GM23338 (cell line): ENCODE data around the gene FBP1. TPM values are rescaled to one million over a fixed set of nuclear protein-coding genes. Genes with fewer than 3 reads are reported as not detected.
A peak's percentile ranks its signal among the peaks of the same experiment; 100 is the strongest.

Experiments used
- ATAC-seq: fragments of 200-7000 bp; cut with Tn5 transposase; 3 replicates; pipeline ENCODE4 v1.9.1; 2020
- DNase-seq: peaks from one replicate; pipeline ENCODE4 v3.0.0-alpha.2; 2015; ENCODE audit warnings: low spot score
- H2AFZ ChIP-seq: fragments of 200-600 bp; sonication (generic); 2 replicates; pipeline ENCODE4 v1.8.0; 2016; ENCODE audit warnings: antibody characterized with exemption, mild to moderate bottlenecking, moderate library complexity
- H3F3A ChIP-seq: fragments of 200-600 bp; sonication (generic); replicated peaks from 2 replicates; pipeline ENCODE4 v1.8.0; 2017; ENCODE audit warnings: antibody characterized with exemption, mixed run types, low read depth
- H3K27ac ChIP-seq: fragments of 200-600 bp; sonication (generic); 2 replicates; pipeline ENCODE4 v1.6.1; 2016; ENCODE audit warnings: low read depth
- H3K27me3 ChIP-seq: fragments of 200-600 bp; sonication (generic); 2 replicates; pipeline ENCODE4 v1.8.0; 2016; ENCODE audit warnings: mild to moderate bottlenecking, mixed run types, moderate library complexity; ENCODE audit not compliant: insufficient read depth
- H3K36me3 ChIP-seq: fragments of 200-600 bp; sonication (generic); 2 replicates; pipeline ENCODE4 v1.8.0; 2016; ENCODE audit warnings: mild to moderate bottlenecking; ENCODE audit not compliant: insufficient read depth
- H3K4me1 ChIP-seq: fragments of 200-600 bp; sonication (generic); 2 replicates; pipeline ENCODE4 v1.8.0; 2016; ENCODE audit warnings: mild to moderate bottlenecking, moderate library complexity; ENCODE audit not compliant: insufficient read depth
- H3K4me2 ChIP-seq: fragments of 200-600 bp; sonication (generic); 2 replicates; pipeline ENCODE4 v1.7.1; 2017; ENCODE audit warnings: mixed run types
- H3K4me3 ChIP-seq: fragments of 200-600 bp; sonication (generic); 2 replicates; pipeline ENCODE4 v1.6.1; 2016; ENCODE audit warnings: mixed run types
- H3K79me2 ChIP-seq: fragments of 200-600 bp; sonication (generic); replicated peaks from 2 replicates; pipeline ENCODE4 v1.8.0; 2017; ENCODE audit warnings: mild to moderate bottlenecking; ENCODE audit not compliant: insufficient read depth
- H3K9me2 ChIP-seq: fragments of 200-600 bp; sonication (generic); 2 replicates; pipeline ENCODE4 v1.8.0; 2017; ENCODE audit not compliant: insufficient read depth
- H4K20me1 ChIP-seq: fragments of 200-600 bp; sonication (generic); replicated peaks from 2 replicates; pipeline ENCODE4 v1.8.0; 2017; ENCODE audit warnings: mild to moderate bottlenecking; ENCODE audit not compliant: insufficient read depth
- H3K27ac Mint-ChIP-seq: 2 replicates; pipeline ENCODE4 v1.8.0; 2020; ENCODE audit warnings: inconsistent platforms, mild to moderate bottlenecking, moderate library complexity, mixed read lengths
- H3K27me3 Mint-ChIP-seq: 3 replicates; pipeline ENCODE4 v1.8.0; 2022; ENCODE audit warnings: low read depth, mild to moderate bottlenecking, moderate library complexity, mixed read lengths, inconsistent platforms; ENCODE audit not compliant: insufficient read depth, poor library complexity
- H3K36me3 Mint-ChIP-seq: 3 replicates; pipeline ENCODE4 v1.8.0; 2021; ENCODE audit warnings: low read depth, mild to moderate bottlenecking, inconsistent platforms, moderate library complexity, mixed read lengths
- H3K4me1 Mint-ChIP-seq: 3 replicates; pipeline ENCODE4 v1.8.0; 2020; ENCODE audit warnings: mild to moderate bottlenecking, inconsistent platforms, mixed read lengths
- H3K4me3 Mint-ChIP-seq: 3 replicates; pipeline ENCODE4 v1.8.0; 2021; ENCODE audit warnings: moderate library complexity, mild to moderate bottlenecking, inconsistent platforms, mixed read lengths
- H3K9me3 Mint-ChIP-seq: 3 replicates; pipeline ENCODE4 v1.8.0; 2020; ENCODE audit warnings: moderate library complexity, mild to moderate bottlenecking, inconsistent platforms, mixed read lengths
- CTCF ChIP-seq, 2 experiments: fragments of 200-600 bp in 1 of 2; sonication (generic) in 1 of 2; conservative IDR thresholded peaks; 2 replicates each; pipeline versions ENCODE4 v1.5.1 to v1.6.1; 2016 to 2017; ENCODE audit warnings: antibody characterized with exemption in 2 of 2, low read depth in 2 of 2, mild to moderate bottlenecking in 2 of 2, moderate library complexity in 1 of 2
- EZH2phosphoT487 ChIP-seq: fragments of 200-600 bp; sonication (generic); IDR thresholded peaks from one replicate; pipeline ENCODE4 v1.8.1; 2018; ENCODE audit warnings: antibody characterized with exemption; ENCODE audit not compliant: unreplicated experiment
- NANOG ChIP-seq: IDR thresholded peaks from 2 replicates; pipeline ENCODE4 v1.6.1; 2016; ENCODE audit warnings: antibody characterized with exemption, borderline replicate concordance
- ZNF114 ChIP-seq: fragments of 250-450 bp; sonication (Bioruptor Pico); IDR thresholded peaks from 2 replicates; pipeline ENCODE4 v1.5.0; 2020; ENCODE audit warnings: mild to moderate bottlenecking, moderate library complexity
- ZNF331 ChIP-seq: fragments of 250-450 bp; sonication (Bioruptor Pico); IDR thresholded peaks from 2 replicates; pipeline ENCODE4 v1.5.0; 2020; ENCODE audit warnings: low read depth, mild to moderate bottlenecking, moderate library complexity
- polyA plus RNA-seq: library from polyadenylated mRNA; unstranded; fragments of >200 nt; fragmentation: Nextera tagmentation; extraction: Ambion mirVana; gene quantifications from 2 replicates; pipeline ENCODE4 v1.2.1, GENCODE V29; 2016
- total RNA-seq: library from RNA; depleted of rRNA; stranded (reverse); fragments of >200 nt; shearing (Covaris generic); gene quantifications from 2 replicates; pipeline ENCODE4 v1.2.3, GENCODE V29; 2014
- TF ChIP-seq, protein P1 (sequence below): IDR thresholded peaks from 2 replicates; pipeline ENCODE4 v1.6.1; 2016; ENCODE audit warnings: antibody characterized with exemption

Gene FBP1
- total and polyA plus RNA-seq, 2 experiments from 2014 or later: 3.0 to 3.3 TPM

DNA sequence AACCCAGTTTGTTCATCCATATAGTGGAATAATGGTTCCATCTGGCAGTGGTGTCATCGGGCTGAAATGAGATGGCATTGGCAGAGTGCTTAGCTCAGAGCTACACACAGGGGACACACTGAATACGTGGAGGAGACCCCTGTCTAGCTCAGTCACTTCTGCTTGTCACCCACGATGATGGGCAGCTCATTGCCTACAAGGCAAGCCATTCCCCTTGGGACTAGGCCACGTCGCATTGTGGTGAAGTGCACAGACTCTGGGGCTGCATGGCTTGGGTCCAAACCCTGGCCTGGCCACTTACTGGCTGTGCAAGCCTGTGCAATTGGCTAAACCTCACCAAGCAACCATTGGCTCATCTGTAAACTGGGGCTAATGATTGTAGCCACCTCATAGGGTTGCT lies 3.2 kb upstream of the FBP1 start:
- Histone ChIP-seq H3K4me2 (no peak overlapping the region), H4K20me1 (no peaks in the 10 kb centered on the region; the same call in 1 of the 2 replicates), H2AFZ (no peak overlapping the region), H3K36me3 (no peaks in the 10 kb centered on the region), H3F3A (no peaks in the 10 kb centered on the region), H3K79me2 (no peaks in the 10 kb centered on the region), H3K9me2 (no peaks in the 10 kb centered on the region), H3K4me1 (peaks cover 4% of the 10 kb centered on the region), H3K4me3 (no peak overlapping the region), H3K27ac (no peak overlapping the region), H3K27me3 (peaks cover 51% of the 10 kb centered on the region)
- TF ChIP-seq ZNF114: no peak
- Mint-ChIP-seq H3K36me3 (no peaks in the 10 kb centered on the region; the same call in 2 of the 3 replicates), H3K4me3 (no peak overlapping the region), H3K4me1 (peaks cover 22% of the 10 kb centered on the region), H3K27me3 (peaks cover 52% of the 10 kb centered on the region), H3K9me3 (peaks cover 3% of the 10 kb centered on the region; the same call in 2 of the 3 replicates), H3K27ac (no peak overlapping the region)
- DNase-seq (no peak), ATAC-seq (no peak)

GRCh38 chr9:94639999-94640376 lies 670 bp upstream of the FBP1 start:
- H3K4me1 ChIP-seq: peaks cover 4% of the 10 kb centered on the region
- no peaks in the 10 kb centered on the region for H3F3A ChIP-seq
- H3K27ac ChIP-seq: no peak overlapping the region
- peaks cover 72% of the 10 kb centered on the region for H3K27me3 ChIP-seq
- H3K9me3 Mint-ChIP-seq: no peaks in the 10 kb centered on the region; the same call in 2 of the 3 replicates
- no peaks in the 10 kb centered on the region; the same call in 2 of the 3 replicates for H3K36me3 Mint-ChIP-seq
- H3K4me3 ChIP-seq: peak overlapping the region; percentile 72
- H3K4me2 ChIP-seq: peak overlapping the region; percentile 84
- peak; percentile 80 for ATAC-seq
- no peaks in the 10 kb centered on the region for H3K9me2 ChIP-seq
- peak overlapping the region; percentile 97 for H2AFZ ChIP-seq
- H3K4me3 Mint-ChIP-seq: peak overlapping the region; percentile 78
- peaks cover 21% of the 10 kb centered on the region for H3K4me1 Mint-ChIP-seq
- H4K20me1 ChIP-seq: no peaks in the 10 kb centered on the region; the same call in 1 of the 2 replicates
- TF ChIP-seq NANOG: peak; percentile 81
- TF ChIP-seq, protein P1, sequence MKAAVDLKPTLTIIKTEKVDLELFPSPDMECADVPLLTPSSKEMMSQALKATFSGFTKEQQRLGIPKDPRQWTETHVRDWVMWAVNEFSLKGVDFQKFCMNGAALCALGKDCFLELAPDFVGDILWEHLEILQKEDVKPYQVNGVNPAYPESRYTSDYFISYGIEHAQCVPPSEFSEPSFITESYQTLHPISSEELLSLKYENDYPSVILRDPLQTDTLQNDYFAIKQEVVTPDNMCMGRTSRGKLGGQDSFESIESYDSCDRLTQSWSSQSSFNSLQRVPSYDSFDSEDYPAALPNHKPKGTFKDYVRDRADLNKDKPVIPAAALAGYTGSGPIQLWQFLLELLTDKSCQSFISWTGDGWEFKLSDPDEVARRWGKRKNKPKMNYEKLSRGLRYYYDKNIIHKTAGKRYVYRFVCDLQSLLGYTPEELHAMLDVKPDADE: no peak
- H3K79me2 ChIP-seq: no peaks in the 10 kb centered on the region
- DNase-seq: peak; percentile 86
- no peaks in the 10 kb centered on the region for H3K36me3 ChIP-seq
- no peak overlapping the region for H3K27ac Mint-ChIP-seq
- peaks cover 46% of the 10 kb centered on the region for H3K27me3 Mint-ChIP-seq

- Histone ChIP-seq H3K27ac (no peak overlapping the region), H3K27me3 (peaks cover 72% of the 10 kb centered on the region), H3K9me2 (no peaks in the 10 kb centered on the region), H3K4me1 (peaks cover 4% of the 10 kb centered on the region), H4K20me1 (no peaks in the 10 kb centered on the region; the same call in 1 of the 2 replicates), H3K4me2 (peak overlapping the region; percentile 84), H2AFZ (peak overlapping the region; percentile 97), H3F3A (no peaks in the 10 kb centered on the region), H3K36me3 (no peaks in the 10 kb centered on the region), H3K4me3 (peak overlapping the region; percentile 72), H3K79me2 (no peaks in the 10 kb centered on the region)
- Mint-ChIP-seq H3K4me1 (peaks cover 20% of the 10 kb centered on the region), H3K27me3 (peaks cover 48% of the 10 kb centered on the region), H3K4me3 (peak overlapping the region; percentile 78), H3K36me3 (no peaks in the 10 kb centered on the region; the same call in 2 of the 3 replicates), H3K9me3 (no peaks in the 10 kb centered on the region; the same call in 2 of the 3 replicates), H3K27ac (no peak overlapping the region)
- peak; percentile 10 for ATAC-seq
- DNase-seq: no peak
- no peak for TF ChIP-seq EZH2phosphoT487
- TF ChIP-seq CTCF (conservative IDR thresholded peaks at IDR 0.05; ENCODE audit: low read depth in 2 of 2): no peak
- TF ChIP-seq NANOG: no peak
- no peak for TF ChIP-seq ZNF331
- TF ChIP-seq ZNF114: no peak
Measured at GRCh38 chr9:94638335-94639060, 820 bp downstream of the FBP1 start.
